Measurements from ENCODE around the gene ZFAND3. TPM values are rescaled to one million over a fixed set of nuclear protein-coding genes. Genes with fewer than 3 reads are reported as not detected.

ZFAND3 gene
- total RNA-seq, 1 donor from 2014 or later, result 66.9 TPM

GRCh38 chr6:37903351-37904340 is 84.1 kb downstream of the ZFAND3 start:
- H3K36me3 Mint-ChIP-seq, result no peaks in the 10 kb centered on the region
- no peak overlapping the region for H3K4me3 Mint-ChIP-seq
- no peak overlapping the region for H3K27ac Mint-ChIP-seq
- DNase-seq (ENCODE audit: extremely low spot score, unreplicated experiment), result no peak
- peaks cover 10% of the 10 kb centered on the region for H3K4me1 Mint-ChIP-seq (ENCODE audit: unreplicated experiment)
- H3K9me3 Mint-ChIP-seq, result no peaks in the 10 kb centered on the region
- no peaks in the 10 kb centered on the region for H3K27me3 Mint-ChIP-seq
- no peak for TF ChIP-seq CTCF (conservative IDR thresholded peaks at IDR 0.05)

- no peaks in the 10 kb centered on the region for H3K36me3 Mint-ChIP-seq
- H3K27me3 Mint-ChIP-seq, result no peaks in the 10 kb centered on the region
- DNase-seq (ENCODE audit: extremely low spot score, unreplicated experiment), result no peak
- peaks cover 14% of the 10 kb centered on the region for H3K4me1 Mint-ChIP-seq (ENCODE audit: unreplicated experiment)
- no peak overlapping the region for H3K27ac Mint-ChIP-seq
- no peak for TF ChIP-seq CTCF (conservative IDR thresholded peaks at IDR 0.05)
- no peaks in the 10 kb centered on the region for H3K9me3 Mint-ChIP-seq
- H3K4me3 Mint-ChIP-seq, result no peak overlapping the region
Measured at GRCh38 chr6:37904590-37904989, 85.1 kb downstream of the ZFAND3 start.

GRCh38 chr6:37906121-37906520 is 86.6 kb downstream of the ZFAND3 start:
- H3K27me3 Mint-ChIP-seq, result no peaks in the 10 kb centered on the region
- H3K4me1 Mint-ChIP-seq (ENCODE audit: unreplicated experiment), result peaks cover 17% of the 10 kb centered on the region
- H3K27ac Mint-ChIP-seq, result no peak overlapping the region
- TF ChIP-seq CTCF (conservative IDR thresholded peaks at IDR 0.05), result no peak
- H3K4me3 Mint-ChIP-seq, result no peak overlapping the region
- no peak for DNase-seq (ENCODE audit: extremely low spot score, unreplicated experiment)
- H3K36me3 Mint-ChIP-seq, result no peaks in the 10 kb centered on the region
- no peaks in the 10 kb centered on the region for H3K9me3 Mint-ChIP-seq

GRCh38 chr6:37910998-37911397 is 91.5 kb downstream of the ZFAND3 start:
- no peak for TF ChIP-seq CTCF (conservative IDR thresholded peaks at IDR 0.05)
- H3K4me1 Mint-ChIP-seq (ENCODE audit: unreplicated experiment), result peaks cover 13% of the 10 kb centered on the region
- H3K27ac Mint-ChIP-seq, result no peak overlapping the region
- no peaks in the 10 kb centered on the region for H3K9me3 Mint-ChIP-seq
- H3K36me3 Mint-ChIP-seq, result no peaks in the 10 kb centered on the region
- no peak for DNase-seq (ENCODE audit: extremely low spot score, unreplicated experiment)
- H3K27me3 Mint-ChIP-seq, result no peaks in the 10 kb centered on the region
- no peak overlapping the region for H3K4me3 Mint-ChIP-seq

- DNase-seq (ENCODE audit: extremely low spot score, unreplicated experiment), result no peak
- Mint-ChIP-seq H3K4me3 (no peak overlapping the region), H3K27ac (no peak overlapping the region), H3K9me3 (no peaks in the 10 kb centered on the region), H3K36me3 (peaks cover 3% of the 10 kb centered on the region), H3K4me1 (ENCODE audit: unreplicated experiment) (peaks cover 24% of the 10 kb centered on the region), H3K27me3 (no peaks in the 10 kb centered on the region)
- TF ChIP-seq CTCF (conservative IDR thresholded peaks at IDR 0.05), result no peak
Measured at GRCh38 chr6:37913210-37913609, 93.7 kb downstream of the ZFAND3 start.

Data from type B pancreatic cell (in vitro differentiated cells).